Mesendoderm (in vitro differentiated cells): ENCODE results near the gene WDR43.
"Not testable (repeated sequence)": the region's sequence is repeated elsewhere in the genome, so short reads cannot be mapped to it uniquely, and the experiment has no call there.

Experiments
- DNase-seq: peaks from one replicate; pipeline ENCODE4 v3.0.0; 2013
- H2AK5ac ChIP-seq: 2 replicates; pipeline ENCODE4 v1.6.1; 2013; ENCODE audit warnings: low read length, inconsistent platforms
- H2BK120ac ChIP-seq: 2 replicates; pipeline ENCODE4 v1.6.1; 2013; ENCODE audit warnings: low read depth, mild to moderate bottlenecking, low read length, moderate library complexity, mixed read lengths
- H2BK15ac ChIP-seq: replicated peaks from 2 replicates; pipeline ENCODE4 v1.6.1; 2013; ENCODE audit warnings: low read depth, mild to moderate bottlenecking, moderate library complexity
- H2BK5ac ChIP-seq: 2 replicates; pipeline ENCODE4 v1.6.1; 2013; ENCODE audit warnings: low read length, inconsistent platforms
- H3K18ac ChIP-seq: 2 replicates; pipeline ENCODE4 v1.6.1; 2013; ENCODE audit warnings: mild to moderate bottlenecking, low read length, mixed read lengths
- H3K23ac ChIP-seq: one replicate; pipeline ENCODE4 v1.6.1; 2013; ENCODE audit warnings: low read length
- H3K27ac ChIP-seq: 2 replicates; pipeline ENCODE4 v1.5.1; 2013; ENCODE audit warnings: low read depth, mild to moderate bottlenecking, inconsistent platforms, low read length, moderate library complexity
- H3K27me3 ChIP-seq: 2 replicates; pipeline ENCODE4 v1.6.1; 2013; ENCODE audit warnings: low read length, control low read depth, mild to moderate bottlenecking, inconsistent platforms; ENCODE audit not compliant: insufficient read depth, poor library complexity
- H3K36me3 ChIP-seq: 2 replicates; pipeline ENCODE4 v1.6.1; 2013; ENCODE audit warnings: low read length, inconsistent platforms; ENCODE audit not compliant: control insufficient read depth, insufficient read depth
- H3K4ac ChIP-seq: one replicate; pipeline ENCODE4 v1.6.1; 2013; ENCODE audit warnings: low read depth, mild to moderate bottlenecking, low read length, moderate library complexity
- H3K4me1 ChIP-seq: 2 replicates; pipeline ENCODE4 v1.6.1; 2013; ENCODE audit warnings: low read depth, low read length, inconsistent platforms; ENCODE audit not compliant: control insufficient read depth
- H3K4me2 ChIP-seq: 2 replicates; pipeline ENCODE4 v1.6.1; 2013; ENCODE audit warnings: low read length
- H3K4me3 ChIP-seq: 2 replicates; pipeline ENCODE4 v1.5.1; 2013; ENCODE audit warnings: mild to moderate bottlenecking, low read length
- H3K56ac ChIP-seq: one replicate; pipeline ENCODE4 v1.6.1; 2013; ENCODE audit warnings: low read length
- H3K79me1 ChIP-seq: 2 replicates; pipeline ENCODE4 v1.6.1; 2013; ENCODE audit warnings: low read length, inconsistent platforms
- H3K79me2 ChIP-seq: 2 replicates; pipeline ENCODE4 v1.6.1; 2013; ENCODE audit warnings: mild to moderate bottlenecking, low read length; ENCODE audit not compliant: control insufficient read depth, insufficient read depth
- H3K9ac ChIP-seq: 2 replicates; pipeline ENCODE4 v1.6.1; 2013; ENCODE audit warnings: low read length, inconsistent platforms
- H4K5ac ChIP-seq: one replicate; pipeline ENCODE4 v1.6.1; 2013; ENCODE audit warnings: low read length
- H4K8ac ChIP-seq: one replicate; pipeline ENCODE4 v1.6.1; 2013; ENCODE audit warnings: low read depth, mild to moderate bottlenecking, control low read depth, low read length, moderate library complexity
- WGBS: extraction: QIAGEN DNeasy Blood & Tissue Kit; methylation state at CpG from one replicate; pipeline ENCODE4 v1.1.7; 2013; ENCODE audit warnings: low lambda C conversion rate, missing lambda C conversion rate; ENCODE audit not compliant: insufficient coverage; ENCODE audit errors: extremely low coverage; 5-methylcytosine and 5-hydroxymethylcytosine counted together

WDR43 gene

DNA sequence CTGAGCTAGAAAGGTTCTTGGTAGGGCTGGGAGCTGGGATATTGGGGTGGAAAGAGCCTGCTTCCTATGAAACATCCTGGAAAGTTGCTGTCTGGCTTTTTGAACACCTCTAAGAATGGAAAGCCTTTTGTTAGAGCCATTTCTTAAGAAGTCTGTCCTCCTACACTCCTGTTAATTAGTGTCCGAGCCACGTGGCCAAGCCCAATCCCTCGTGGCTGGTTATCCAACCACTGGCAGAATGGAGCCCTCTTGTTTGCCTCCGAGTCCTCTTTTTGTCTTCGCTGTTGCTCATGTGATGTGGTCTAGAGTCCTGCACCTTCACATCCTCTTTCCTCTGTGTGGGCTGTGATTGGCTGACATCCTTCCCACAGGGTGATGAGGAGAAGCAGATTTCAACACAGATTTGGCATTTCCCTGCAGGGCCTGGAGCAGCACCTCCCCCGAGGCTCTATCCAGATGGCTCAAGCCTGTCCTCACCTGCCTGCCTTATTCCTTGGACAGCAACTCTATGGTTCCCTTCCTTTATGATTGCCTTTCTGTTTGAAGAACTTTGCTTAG, 78.4 kb downstream of the WDR43 start:
- Histone ChIP-seq H3K79me1 (no peaks in the 10 kb centered on the region), H2BK120ac (no peak overlapping the region), H2BK15ac (no peak overlapping the region), H3K4me1 (no peaks in the 10 kb centered on the region), H3K56ac (no peak overlapping the region), H3K4me3 (no peak overlapping the region), H4K8ac (no peak overlapping the region), H3K9ac (no peak overlapping the region), H3K18ac (no peak overlapping the region), H3K4me2 (no peak overlapping the region), H3K36me3 (no peaks in the 10 kb centered on the region), H3K4ac (no peak overlapping the region), H3K27ac (no peak overlapping the region), H3K79me2 (no peaks in the 10 kb centered on the region), H2BK5ac (no peak overlapping the region), H3K27me3 (no peaks in the 10 kb centered on the region), H3K23ac (no peak overlapping the region), H2AK5ac (no peak overlapping the region), H4K5ac (no peak overlapping the region)
- WGBS: no CpG with 5 or more reads among the region's 6 CpGs
- DNase-seq: no peak

DNA sequence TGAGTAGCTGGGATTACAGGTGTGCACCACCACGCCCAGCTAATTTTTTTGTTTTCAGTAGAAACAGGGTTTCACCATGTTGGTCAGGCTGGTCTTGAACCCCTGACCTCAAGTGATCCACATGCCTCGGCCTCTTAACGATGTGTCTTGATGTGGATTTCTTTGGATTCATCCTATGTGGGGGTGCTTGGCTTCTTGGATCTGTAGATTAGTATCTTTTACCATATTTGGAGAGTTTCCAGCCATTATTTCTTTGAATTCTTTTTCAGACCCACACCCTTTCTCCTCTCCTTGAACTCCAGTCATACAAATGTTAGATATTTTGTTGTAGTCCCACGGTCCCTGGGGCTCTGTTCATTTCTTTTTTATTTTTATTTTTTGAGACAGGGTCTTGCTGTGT, 79.8 kb downstream of the WDR43 start:
- no peak overlapping the region for H3K18ac ChIP-seq
- no peak overlapping the region for H3K23ac ChIP-seq
- H3K27me3 ChIP-seq: no peaks in the 10 kb centered on the region
- H4K8ac ChIP-seq: no peak overlapping the region
- no peaks in the 10 kb centered on the region for H3K79me1 ChIP-seq
- H3K4me2 ChIP-seq: no peak overlapping the region
- no peak overlapping the region for H4K5ac ChIP-seq
- H3K36me3 ChIP-seq: no peaks in the 10 kb centered on the region
- no peak overlapping the region for H2BK5ac ChIP-seq
- WGBS: no CpG with 5 or more reads among the region's 4 CpGs
- H2BK120ac ChIP-seq: no peak overlapping the region
- H3K4me1 ChIP-seq: no peaks in the 10 kb centered on the region
- DNase-seq: no peak
- no peak overlapping the region for H2AK5ac ChIP-seq
- H3K4me3 ChIP-seq: no peak overlapping the region
- H3K4ac ChIP-seq: no peak overlapping the region
- no peak overlapping the region for H2BK15ac ChIP-seq
- H3K9ac ChIP-seq: no peak overlapping the region
- H3K56ac ChIP-seq: no peak overlapping the region
- no peak overlapping the region for H3K27ac ChIP-seq
- no peaks in the 10 kb centered on the region for H3K79me2 ChIP-seq

DNA sequence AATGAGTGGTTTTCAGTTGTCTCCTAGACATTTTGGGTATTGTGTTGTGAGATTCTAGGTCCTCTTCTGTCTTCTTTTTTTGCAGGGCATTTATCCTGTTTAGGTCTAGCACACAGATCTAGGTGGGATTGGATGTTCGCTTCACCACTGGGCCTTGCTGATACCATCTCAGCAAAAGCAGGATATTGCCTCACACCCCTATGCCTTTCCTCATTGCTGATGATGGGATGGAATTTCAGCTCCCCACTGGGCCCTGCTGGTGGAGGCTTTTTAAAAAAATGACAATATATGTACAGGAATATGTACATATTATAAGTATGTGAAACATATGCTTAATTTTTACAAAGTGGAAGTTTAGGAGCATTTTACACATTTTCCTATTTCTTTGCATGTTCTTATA, 81.2 kb downstream of the WDR43 start:
- no peak overlapping the region for H3K4me3 ChIP-seq
- H4K8ac ChIP-seq: no peak overlapping the region
- H3K79me1 ChIP-seq: no peaks in the 10 kb centered on the region
- no peak overlapping the region for H3K18ac ChIP-seq
- H3K4me2 ChIP-seq: no peak overlapping the region
- H4K5ac ChIP-seq: no peak overlapping the region
- H2BK120ac ChIP-seq: no peak overlapping the region
- H3K9ac ChIP-seq: no peak overlapping the region
- H3K36me3 ChIP-seq: no peaks in the 10 kb centered on the region
- no peak overlapping the region for H2BK15ac ChIP-seq
- H2AK5ac ChIP-seq: no peak overlapping the region
- no peak overlapping the region for H3K56ac ChIP-seq
- H3K4ac ChIP-seq: no peak overlapping the region
- H2BK5ac ChIP-seq: no peak overlapping the region
- WGBS: no CpG with 5 or more reads among the region's 1 CpG
- H3K79me2 ChIP-seq: no peaks in the 10 kb centered on the region
- no peaks in the 10 kb centered on the region for H3K27me3 ChIP-seq
- H3K4me1 ChIP-seq: no peaks in the 10 kb centered on the region
- peak; percentile 35 for DNase-seq
- no peak overlapping the region for H3K27ac ChIP-seq
- no peak overlapping the region for H3K23ac ChIP-seq

- Histone ChIP-seq H3K27ac (no peak overlapping the region), H2BK120ac (no peak overlapping the region), H3K36me3 (no peaks in the 10 kb centered on the region), H4K5ac (no peak overlapping the region), H3K18ac (no peak overlapping the region), H3K4me3 (no peak overlapping the region), H3K79me1 (no peaks in the 10 kb centered on the region), H3K56ac (no peak overlapping the region), H3K9ac (no peak overlapping the region), H3K4me1 (no peaks in the 10 kb centered on the region), H2AK5ac (no peak overlapping the region), H4K8ac (no peak overlapping the region), H3K4me2 (no peak overlapping the region), H3K23ac (no peak overlapping the region), H2BK15ac (no peak overlapping the region), H3K4ac (no peak overlapping the region), H3K79me2 (no peaks in the 10 kb centered on the region), H3K27me3 (no peaks in the 10 kb centered on the region), H2BK5ac (no peak overlapping the region)
- WGBS: no CpG with 5 or more reads among the region's 3 CpGs
- peak; percentile 94 for DNase-seq
These were observed 82.1 kb downstream of the WDR43 start for GRCh38 chr2:28976584-28976983.

- H4K5ac ChIP-seq: no peak overlapping the region
- no peaks in the 10 kb centered on the region for H3K79me1 ChIP-seq
- no peaks in the 10 kb centered on the region for H3K79me2 ChIP-seq
- H3K4ac ChIP-seq: no peak overlapping the region
- no peak overlapping the region for H3K4me3 ChIP-seq
- H3K4me1 ChIP-seq: no peaks in the 10 kb centered on the region
- no peak overlapping the region for H2BK15ac ChIP-seq
- H3K27ac ChIP-seq: no peak overlapping the region
- H3K9ac ChIP-seq: no peak overlapping the region
- no peaks in the 10 kb centered on the region for H3K36me3 ChIP-seq
- no peak overlapping the region for H3K18ac ChIP-seq
- no peak overlapping the region for H3K56ac ChIP-seq
- DNase-seq: no peak
- H3K4me2 ChIP-seq: no peak overlapping the region
- H3K27me3 ChIP-seq: no peaks in the 10 kb centered on the region
- WGBS: no CpG with 5 or more reads among the region's 10 CpGs
- H4K8ac ChIP-seq: no peak overlapping the region
- H2BK120ac ChIP-seq: no peak overlapping the region
- no peak overlapping the region for H2BK5ac ChIP-seq
- no peak overlapping the region for H2AK5ac ChIP-seq
- no peak overlapping the region for H3K23ac ChIP-seq
These were observed 82.9 kb downstream of the WDR43 start for GRCh38 chr2:28977176-28977875.

DNA sequence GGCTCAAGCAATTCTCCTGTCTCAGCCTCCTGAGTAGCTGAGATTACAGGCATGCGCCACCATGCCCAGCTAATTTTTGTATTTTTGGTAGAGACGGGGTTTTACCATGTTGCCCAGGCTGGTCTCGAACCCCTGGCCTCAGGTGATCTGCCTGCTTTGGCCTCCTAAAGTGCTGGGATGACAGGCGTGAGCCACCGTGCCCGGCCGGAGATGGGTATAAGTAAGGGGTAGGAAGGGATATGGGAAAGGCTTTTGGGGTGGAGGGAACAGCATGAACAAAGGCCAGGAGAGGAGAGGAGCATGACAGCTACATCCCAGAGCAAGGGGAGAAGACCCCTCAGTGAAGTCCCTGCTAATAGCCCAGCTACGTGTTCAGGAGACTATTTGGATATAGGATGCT, 83.5 kb downstream of the WDR43 start:
- not testable (repeated sequence) for H3K9ac ChIP-seq, H3K4me2 ChIP-seq, H2BK5ac ChIP-seq, H3K79me1 ChIP-seq, H3K56ac ChIP-seq, H3K36me3 ChIP-seq, H4K8ac ChIP-seq, H2BK15ac ChIP-seq, H3K23ac ChIP-seq, H3K27me3 ChIP-seq, H2AK5ac ChIP-seq, H3K4me1 ChIP-seq, H2BK120ac ChIP-seq, H3K79me2 ChIP-seq, H3K4ac ChIP-seq, H3K4me3 ChIP-seq, H3K18ac ChIP-seq, H3K27ac ChIP-seq, H4K5ac ChIP-seq, DNase-seq
- no CpG with 5 or more reads among the region's 8 CpGs for WGBS
